ENCODE data around the gene STK24. TPM values are rescaled to one million over a fixed set of nuclear protein-coding genes. Genes with fewer than 3 reads are reported as not detected.

The STK24 gene
- total RNA-seq, 2 donors from 2014 or later: 50.8 to 80.3 TPM

DNA sequence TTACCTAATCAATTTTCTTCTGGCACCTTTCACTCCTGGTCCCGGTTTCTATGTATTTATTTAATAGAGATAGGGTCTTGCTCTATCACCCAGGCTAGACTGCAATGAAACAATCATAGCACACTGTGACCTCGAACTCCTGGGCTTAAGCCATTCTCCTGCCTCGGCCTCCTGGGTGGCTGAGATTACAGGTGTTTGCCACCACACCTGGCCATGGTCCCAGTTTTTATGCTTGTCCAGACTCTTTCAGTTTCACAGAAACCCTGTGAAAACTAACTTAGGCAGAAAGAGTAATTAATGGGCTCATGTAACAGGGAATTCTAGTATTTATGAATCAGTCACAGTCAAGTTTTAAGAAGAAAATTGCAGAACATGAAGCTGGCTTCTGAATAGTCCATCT, 9.0 kb upstream of the STK24 start:
- H3K27me3 ChIP-seq (replicated peaks; ENCODE audit: insufficient read depth): no peaks in the 10 kb centered on the region
- ATAC-seq (ENCODE audit: insufficient number of reproducible peaks, low FRiP score, low read depth) (no peak), DNase-seq (ENCODE audit: low spot score) (no peak)
- peaks cover 8 to 39% of the 10 kb centered on the region in 2 donors for H3K4me1 ChIP-seq (ENCODE audit: control insufficient read depth in 1 of 2, low read depth in 2 of 2)
- no peaks in the 10 kb centered on the region for H3K9me3 ChIP-seq
- TF ChIP-seq, protein P1, sequence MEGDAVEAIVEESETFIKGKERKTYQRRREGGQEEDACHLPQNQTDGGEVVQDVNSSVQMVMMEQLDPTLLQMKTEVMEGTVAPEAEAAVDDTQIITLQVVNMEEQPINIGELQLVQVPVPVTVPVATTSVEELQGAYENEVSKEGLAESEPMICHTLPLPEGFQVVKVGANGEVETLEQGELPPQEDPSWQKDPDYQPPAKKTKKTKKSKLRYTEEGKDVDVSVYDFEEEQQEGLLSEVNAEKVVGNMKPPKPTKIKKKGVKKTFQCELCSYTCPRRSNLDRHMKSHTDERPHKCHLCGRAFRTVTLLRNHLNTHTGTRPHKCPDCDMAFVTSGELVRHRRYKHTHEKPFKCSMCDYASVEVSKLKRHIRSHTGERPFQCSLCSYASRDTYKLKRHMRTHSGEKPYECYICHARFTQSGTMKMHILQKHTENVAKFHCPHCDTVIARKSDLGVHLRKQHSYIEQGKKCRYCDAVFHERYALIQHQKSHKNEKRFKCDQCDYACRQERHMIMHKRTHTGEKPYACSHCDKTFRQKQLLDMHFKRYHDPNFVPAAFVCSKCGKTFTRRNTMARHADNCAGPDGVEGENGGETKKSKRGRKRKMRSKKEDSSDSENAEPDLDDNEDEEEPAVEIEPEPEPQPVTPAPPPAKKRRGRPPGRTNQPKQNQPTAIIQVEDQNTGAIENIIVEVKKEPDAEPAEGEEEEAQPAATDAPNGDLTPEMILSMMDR (IDR thresholded peaks at IDR 0.05): no peak
- H3K36me3 ChIP-seq: no peaks in the 10 kb centered on the region
- H3K4me3 ChIP-seq: no peak overlapping the region
- H3K27ac ChIP-seq: no peak overlapping the region

DNA sequence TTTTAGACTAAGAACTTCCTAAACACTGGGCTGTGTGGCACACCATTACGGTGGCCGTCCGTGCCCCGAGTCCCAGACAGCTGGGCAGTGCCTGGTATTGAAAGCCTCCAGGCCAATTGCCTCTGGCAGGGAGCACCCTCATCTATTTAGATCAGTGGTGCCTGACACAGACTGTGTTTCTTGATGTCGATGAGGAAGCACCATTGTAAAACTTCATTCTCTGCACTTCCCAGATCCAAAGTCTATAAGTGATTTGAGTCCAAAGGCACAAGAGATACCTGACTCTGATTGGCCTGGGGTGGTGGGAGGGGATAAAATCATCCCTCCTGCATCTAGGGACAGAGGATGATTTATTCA, 8.5 kb upstream of the STK24 start:
- TF ChIP-seq, protein P1 (IDR thresholded peaks at IDR 0.05): no peak
- no peak overlapping the region for H3K4me3 ChIP-seq
- no peaks in the 10 kb centered on the region for H3K36me3 ChIP-seq
- DNase-seq (ENCODE audit: low spot score) (no peak), ATAC-seq (ENCODE audit: insufficient number of reproducible peaks, low FRiP score, low read depth) (no peak)
- no peaks in the 10 kb centered on the region for H3K9me3 ChIP-seq
- peaks cover 8 to 39% of the 10 kb centered on the region in 2 donors for H3K4me1 ChIP-seq (ENCODE audit: control insufficient read depth in 1 of 2, low read depth in 2 of 2)
- no peaks in the 10 kb centered on the region for H3K27me3 ChIP-seq (replicated peaks; ENCODE audit: insufficient read depth)
- H3K27ac ChIP-seq: peak overlapping the region; percentile 19 to 39

DNA sequence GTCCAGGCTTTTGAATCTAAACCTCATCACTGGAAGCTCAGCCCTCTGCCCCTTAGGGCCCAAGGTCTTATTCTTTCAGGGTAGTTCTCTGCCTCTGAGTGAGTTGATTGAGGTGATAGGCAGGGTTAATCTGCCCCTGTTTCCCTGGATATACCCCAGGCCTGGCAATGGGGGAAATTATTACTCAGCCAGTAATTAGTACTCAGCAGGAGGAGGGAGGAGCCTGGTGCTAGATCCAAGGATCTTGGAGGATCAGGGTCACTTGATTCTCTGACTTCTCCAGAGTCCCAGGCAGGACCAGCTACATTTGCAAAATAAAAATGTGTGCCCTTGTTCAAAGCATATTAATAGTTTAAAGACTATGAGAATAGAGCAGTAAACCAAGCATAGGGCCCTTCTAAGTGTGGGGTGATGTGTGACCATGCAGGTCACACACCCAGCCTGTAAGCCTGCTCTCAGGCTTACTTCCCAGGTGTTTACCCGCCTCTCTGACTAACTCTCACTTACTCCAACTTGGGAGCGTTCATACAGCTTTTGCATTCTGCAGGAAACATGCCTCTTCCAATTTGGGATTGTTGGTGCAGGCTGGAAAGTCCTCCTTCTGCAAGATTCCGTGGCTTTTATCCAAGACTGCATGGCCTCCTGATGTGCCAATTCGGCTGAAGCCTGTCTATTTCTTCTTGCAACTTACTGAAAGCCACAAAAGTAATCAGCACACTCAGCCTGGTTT, 7.9 kb upstream of the STK24 start:
- H3K27me3 ChIP-seq (replicated peaks; ENCODE audit: insufficient read depth): no peaks in the 10 kb centered on the region
- H3K9me3 ChIP-seq: no peaks in the 10 kb centered on the region
- no peak overlapping the region for H3K4me3 ChIP-seq
- no peak for ATAC-seq (ENCODE audit: insufficient number of reproducible peaks, low FRiP score, low read depth)
- DNase-seq (ENCODE audit: low spot score): no peak
- no peaks in the 10 kb centered on the region for H3K36me3 ChIP-seq
- peak overlapping the region; percentile 31 to 39 for H3K27ac ChIP-seq
- TF ChIP-seq, protein P1 (IDR thresholded peaks at IDR 0.05): no peak
- peaks cover 8 to 39% of the 10 kb centered on the region in 2 donors for H3K4me1 ChIP-seq (ENCODE audit: control insufficient read depth in 1 of 2, low read depth in 2 of 2)

DNA sequence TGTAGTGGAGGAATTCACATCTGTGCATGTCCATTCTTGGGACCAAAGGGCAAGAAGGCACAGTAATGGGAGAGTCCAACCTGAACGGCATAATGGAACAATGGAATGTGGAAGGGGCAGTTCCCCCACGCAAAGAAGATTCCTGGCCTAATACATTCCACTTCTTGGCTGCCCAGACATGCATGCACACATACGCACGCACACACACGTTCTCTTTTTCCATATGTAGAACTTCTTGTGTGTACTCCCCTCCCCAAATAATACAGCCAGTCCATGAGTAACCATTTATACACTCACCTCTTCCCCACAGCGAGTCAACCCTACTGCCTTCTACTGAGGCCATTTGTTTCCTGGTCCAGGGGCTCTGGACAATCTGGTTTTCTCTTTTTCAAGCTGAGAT, 6.0 kb upstream of the STK24 start:
- no peaks in the 10 kb centered on the region for H3K27me3 ChIP-seq (replicated peaks; ENCODE audit: insufficient read depth)
- no peak for ATAC-seq (ENCODE audit: insufficient number of reproducible peaks, low FRiP score, low read depth)
- H3K9me3 ChIP-seq: no peaks in the 10 kb centered on the region
- H3K4me1 ChIP-seq (ENCODE audit: control insufficient read depth in 1 of 2, low read depth in 2 of 2): peaks cover 13 to 44% of the 10 kb centered on the region in 2 donors
- H3K27ac ChIP-seq: no peak overlapping the region
- no peak overlapping the region for H3K4me3 ChIP-seq
- H3K36me3 ChIP-seq: no peaks in the 10 kb centered on the region
- TF ChIP-seq, protein P1 (IDR thresholded peaks at IDR 0.05): no peak
- no peak for DNase-seq (ENCODE audit: low spot score)

DNA sequence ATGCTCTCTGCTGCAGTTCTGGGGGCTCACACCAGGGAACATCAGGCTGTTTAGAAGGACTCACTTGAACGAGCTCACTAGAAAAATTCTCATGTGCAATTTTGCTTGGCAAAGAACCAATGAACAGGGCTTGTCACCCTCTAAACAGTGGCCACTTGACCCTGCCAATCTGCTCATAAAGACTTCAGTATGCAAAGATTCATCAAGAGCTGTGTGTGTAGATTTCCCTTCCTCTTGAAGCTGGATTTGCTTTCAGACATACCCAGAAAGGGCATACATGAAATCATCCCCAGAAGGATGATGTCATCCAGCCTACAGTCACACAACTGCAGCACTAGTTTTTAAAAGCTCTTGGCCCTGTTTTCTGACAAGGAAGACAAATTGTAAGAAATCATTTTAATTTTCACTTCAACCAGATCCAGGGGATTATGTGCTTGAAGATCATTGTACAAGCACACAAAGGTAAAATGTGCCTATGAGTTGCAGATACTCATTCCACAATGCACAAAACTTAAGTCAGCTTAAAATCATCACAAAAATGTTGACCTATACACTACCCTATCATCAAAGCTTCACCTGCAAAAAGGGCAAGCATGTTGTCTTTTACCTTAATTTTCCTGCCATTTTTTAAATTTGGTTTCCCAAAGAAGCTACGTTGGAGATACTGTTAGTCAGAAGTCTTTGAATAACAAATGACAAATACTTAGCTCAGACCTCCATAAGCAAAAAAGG, 5.2 kb upstream of the STK24 start:
- Histone ChIP-seq H3K27me3 (replicated peaks; ENCODE audit: insufficient read depth) (no peaks in the 10 kb centered on the region), H3K4me1 (ENCODE audit: control insufficient read depth in 1 of 2, low read depth in 2 of 2) (peaks cover 16 to 47% of the 10 kb centered on the region in 2 donors), H3K27ac (peak overlapping the region in 1 of 2 donors; percentile 28), H3K9me3 (no peaks in the 10 kb centered on the region), H3K36me3 (no peaks in the 10 kb centered on the region), H3K4me3 (no peak overlapping the region)
- no peak for DNase-seq (ENCODE audit: low spot score)
- no peak for ATAC-seq (ENCODE audit: insufficient number of reproducible peaks, low FRiP score, low read depth)
- TF ChIP-seq, protein P1 (IDR thresholded peaks at IDR 0.05): no peak
